Right ventricle myocardium superior (tissue), 1 donor: ENCODE results near the gene HOXB8. TPM values are rescaled to one million over a fixed set of nuclear protein-coding genes. Genes with fewer than 3 reads are reported as not detected.
A peak's percentile ranks its signal among the peaks of the same experiment; 100 is the strongest.

Source experiments
- ATAC-seq: fragments of 200-7000 bp; cut with Tn5 transposase; one replicate; pipeline ENCODE4 v1.9.1; 2020; ENCODE audit warnings: mild to moderate bottlenecking; ENCODE audit not compliant: poor library complexity
- DNase-seq: peaks from one replicate; pipeline ENCODE4 v3.0.0-alpha.2; 2020
- intact Hi-C: fragments of 100-400 bp; cut with DNase I; formaldehyde crosslinking; loops from one replicate; pipeline ENCODE4 v1.11.2; 2022
- microRNA-seq: library from miRNA; unstranded; fragments of <30 nt; microRNA quantifications from one replicate; pipeline ENCODE4 v1.2.0, GENCODE V29; 2020
- total RNA-seq: library from RNA; stranded (reverse); fragmentation: NEBNext Ultra II Directional; extraction: Animal tissue kit (Norgen Biotek cat#: 25700); gene quantifications from one replicate; pipeline ENCODE4 v1.2.1, GENCODE V29; 2021
- donor health status: DM: no; HTN: yes; CAD: no; lungs with severe emphysema.

Gene HOXB8
- total RNA-seq, 1 donor from 2014 or later: not detected

- intact Hi-C loops: no loop called here
Measured at GRCh38 chr17:48565925-48566710, 49.0 kb downstream of the HOXB8 start.

GRCh38 chr17:48565022-48565554, 50.0 kb downstream of the HOXB8 start:
- DNase-seq (no peak), ATAC-seq (no peak)
- intact Hi-C loops: no loop called here

More at GRCh38 chr17:48565925-48566710, 49.0 kb downstream of the HOXB8 start:
- ATAC-seq: no peak
- no peak for DNase-seq

GRCh38 chr17:48564188-48565021, 50.7 kb downstream of the HOXB8 start:
- ATAC-seq (peak; percentile 31), DNase-seq (peak; percentile 40)
- intact Hi-C loops: no loop called here

GRCh38 chr17:48563867-48564187, 51.3 kb downstream of the HOXB8 start:
- ATAC-seq (no peak), DNase-seq (no peak)
- intact Hi-C loops: no loop called here

GRCh38 chr17:48563385-48563838, 51.7 kb downstream of the HOXB8 start:
- no peak for DNase-seq
- ATAC-seq: no peak
- intact Hi-C loops: no loop called here

- intact Hi-C loops: no loop called here
- DNase-seq: no peak
- ATAC-seq: no peak
Measured at GRCh38 chr17:48562934-48563333, 52.2 kb downstream of the HOXB8 start.

Small RNA genes lying within 50 kb of the gene (microRNA-seq; reads per million reads assigned to microRNA genes)
- not detected for gene MIR196A1

Other genes starting within 250 kb of the HOXB8 start
- 0.70 TPM for gene SKAP1, start 185.1 kb downstream of the HOXB8 start, total RNA-seq
- not detected for gene HOXB1, start 84.3 kb downstream of the HOXB8 start, total RNA-seq
- gene HOXB2, start 70.2 kb downstream of the HOXB8 start, total RNA-seq: 2.7 TPM
- gene HOXB4, start 36.9 kb downstream of the HOXB8 start, total RNA-seq: 0.75 TPM
- 1.6 TPM for gene HOXB3, start 25.1 kb downstream of the HOXB8 start, total RNA-seq
- gene HOXB5, start 21.5 kb downstream of the HOXB8 start, total RNA-seq: 0.13 TPM
- gene HOXB6, start 10.3 kb downstream of the HOXB8 start, total RNA-seq: 0.78 TPM
- 0.22 TPM for gene HOXB7, start 4.3 kb downstream of the HOXB8 start, total RNA-seq
- not detected for gene HOXB9, start 11.1 kb upstream of the HOXB8 start, total RNA-seq
- gene PRAC1, start 107.2 kb upstream of the HOXB8 start, total RNA-seq: not detected
- not detected for gene PRAC2, start 107.9 kb upstream of the HOXB8 start, total RNA-seq
- gene HOXB13, start 113.5 kb upstream of the HOXB8 start, total RNA-seq: not detected
- gene TTLL6, start 201.9 kb upstream of the HOXB8 start, total RNA-seq: not detected
- gene CALCOCO2, start 215.7 kb upstream of the HOXB8 start, total RNA-seq: 341 TPM